Adrenal gland (tissue), 12 donors: Measurements from ENCODE around the gene DSTYK. TPM values are rescaled to one million over a fixed set of nuclear protein-coding genes. Genes with fewer than 3 reads are reported as not detected.
A peak's percentile ranks its signal among the peaks of the same experiment; 100 is the strongest.

Experiments
- DNase-seq, 7 donors: peaks; one replicate each; pipeline ENCODE4 v3.0.0-alpha.2; 2019 to 2020
- H3K27ac ChIP-seq, 5 donors: fragments of 200-600 bp; sonication (generic) in 4 of 5; 1 replicate in 3 of 5; 2 replicates in 2 of 5; pipeline versions ENCODE4 v1.5.1 to v1.8.0; 2016 to 2020; ENCODE audit warnings: mild to moderate bottlenecking in 1 of 5
- H3K27me3 ChIP-seq: fragments of 200-600 bp; 2 replicates; pipeline ENCODE4 v1.8.0; 2021
- H3K36me3 ChIP-seq, 2 donors: fragments of 200-600 bp; replicated peaks in 1 of 2; 1 replicate in 1 of 2; 2 replicates in 1 of 2; pipeline versions ENCODE4 v1.5.1 to v1.8.0; 2018 to 2022
- H3K4me1 ChIP-seq, 2 donors: fragments of 200-600 bp; replicated peaks in 1 of 2; 1 replicate in 1 of 2; 2 replicates in 1 of 2; pipeline versions ENCODE4 v1.5.1 to v1.8.0; 2018 to 2021
- H3K4me3 ChIP-seq, 4 donors: fragments of 200-600 bp; sonication (generic) in 3 of 4; one replicate each; pipeline ENCODE4 v1.5.1; 2016 to 2018
- H3K9me3 ChIP-seq, 3 donors: fragments of 200-600 bp; sonication (generic) in 1 of 3; replicated peaks in 1 of 3; 1 replicate in 2 of 3; 2 replicates in 1 of 3; pipeline versions ENCODE4 v1.5.1 to v1.8.0; 2016 to 2021
- POLR2A ChIP-seq, 2 donors: fragments of 450-650 bp; IDR thresholded peaks; one replicate each; pipeline ENCODE4 v1.6.1; 2017; ENCODE audit warnings: antibody characterized with exemption in 2 of 2, mild to moderate bottlenecking in 2 of 2, moderate library complexity in 1 of 2
- WGBS, 4 donors: extraction: QIAGEN DNeasy Blood & Tissue Kit in 2 of 4; methylation state at CpG; one replicate each; pipeline versions ENCODE4 v1.1.5 to v1.1.7; 2013 to 2017; 5-methylcytosine and 5-hydroxymethylcytosine counted together
- intact Hi-C, 2 donors: fragments of 100-400 bp; cut with DNase I; formaldehyde crosslinking; loops; one replicate each; pipeline versions ENCODE4 v1.14.1 to v1.15.0; 2022 to 2023
- polyA plus RNA-seq, 3 donors: library from polyadenylated mRNA; stranded (reverse); fragments of 200-250 nt in 2 of 3; fragments of 350-450 nt in 1 of 3; fragmentation: Illumina TruSeq in 1 of 3; extraction: RNeasy Lipid Tissue Mini Kit (QIAGEN cat#74804) in 1 of 3; gene quantifications; one replicate each; pipeline ENCODE4 v1.2.3, GENCODE V29; 2013 to 2014
- total RNA-seq, 9 donors: library from RNA; depleted of rRNA in 4 of 9; stranded (reverse); fragments of >200 nt in 4 of 9; fragments of 120-200 nt in 1 of 9; fragmentation: NEBNext Ultra II Directional in 1 of 9; extraction: Animal tissue kit (Norgen Biotek cat#: 25700) in 1 of 9; gene quantifications; one replicate each; pipeline versions ENCODE4 v1.1.0 to v1.2.4, GENCODE V29; 2013 to 2023
- TF ChIP-seq, protein P1 (sequence below), 6 experiments: fragments of 450-650 bp in 4 of 6; fragments of 200-600 bp in 2 of 6; sonication (generic) in 1 of 6; IDR thresholded peaks; 1 replicate in 5 of 6; 2 replicates in 1 of 6; pipeline versions ENCODE4 v1.5.1 to v1.8.0; 2016 to 2021; ENCODE audit warnings: antibody characterized with exemption in 6 of 6, mild to moderate bottlenecking in 2 of 6, moderate library complexity in 1 of 6
- donor health status: healthy with polysubstance abuse.
- donor health status: Bipolar disorder and iron deficiency.
- donor health status: DM: yes; HTN: yes; CAD: no.
- donor health status: DM: no; HTN: no; CAD: no.
- donor health status: DM: no; HTN: no; CAD: no.
- donor health status: DM: yes; HTN: yes; CAD: no.

The DSTYK gene
- total and polyA plus RNA-seq, 12 donors: 4.4 to 22.9 (median 16.1) TPM

DNA sequence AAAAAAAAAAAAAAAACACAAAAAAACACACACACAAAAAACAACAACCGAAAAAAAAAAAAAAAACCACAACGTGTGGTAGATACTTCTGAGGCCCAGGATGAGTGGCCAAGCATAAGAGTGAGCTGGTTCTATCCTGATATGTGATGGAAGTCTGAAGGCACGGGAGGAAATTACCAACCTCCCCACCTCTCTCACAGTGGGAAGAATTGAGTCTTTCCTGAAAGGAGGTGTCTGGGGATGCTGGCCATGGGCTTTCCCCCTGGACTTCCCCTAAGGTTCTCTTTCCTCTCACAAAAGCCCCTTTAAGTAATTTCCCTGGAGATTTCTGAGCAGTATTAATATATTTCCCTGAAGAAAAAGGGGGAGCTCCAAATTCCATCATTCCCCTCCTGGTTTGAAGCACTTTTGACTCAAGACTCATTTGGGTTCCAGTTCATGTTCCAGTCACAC, 21.5 kb upstream of the DSTYK start:
- no peaks in the 10 kb centered on the region for H3K27me3 ChIP-seq
- WGBS, 4 donors: 81 to 85% (median 84%) methylated on average over 3 of the region's 3 CpGs
- TF ChIP-seq, protein P1, sequence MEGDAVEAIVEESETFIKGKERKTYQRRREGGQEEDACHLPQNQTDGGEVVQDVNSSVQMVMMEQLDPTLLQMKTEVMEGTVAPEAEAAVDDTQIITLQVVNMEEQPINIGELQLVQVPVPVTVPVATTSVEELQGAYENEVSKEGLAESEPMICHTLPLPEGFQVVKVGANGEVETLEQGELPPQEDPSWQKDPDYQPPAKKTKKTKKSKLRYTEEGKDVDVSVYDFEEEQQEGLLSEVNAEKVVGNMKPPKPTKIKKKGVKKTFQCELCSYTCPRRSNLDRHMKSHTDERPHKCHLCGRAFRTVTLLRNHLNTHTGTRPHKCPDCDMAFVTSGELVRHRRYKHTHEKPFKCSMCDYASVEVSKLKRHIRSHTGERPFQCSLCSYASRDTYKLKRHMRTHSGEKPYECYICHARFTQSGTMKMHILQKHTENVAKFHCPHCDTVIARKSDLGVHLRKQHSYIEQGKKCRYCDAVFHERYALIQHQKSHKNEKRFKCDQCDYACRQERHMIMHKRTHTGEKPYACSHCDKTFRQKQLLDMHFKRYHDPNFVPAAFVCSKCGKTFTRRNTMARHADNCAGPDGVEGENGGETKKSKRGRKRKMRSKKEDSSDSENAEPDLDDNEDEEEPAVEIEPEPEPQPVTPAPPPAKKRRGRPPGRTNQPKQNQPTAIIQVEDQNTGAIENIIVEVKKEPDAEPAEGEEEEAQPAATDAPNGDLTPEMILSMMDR (IDR thresholded peaks at IDR 0.05): no peak
- no peak for TF ChIP-seq POLR2A (IDR thresholded peaks at IDR 0.05)
- no peak for DNase-seq
- H3K9me3 ChIP-seq: no peaks in the 10 kb centered on the region
- intact Hi-C loops: no loop called here
- H3K4me1 ChIP-seq: peaks cover 12 to 16% of the 10 kb centered on the region in 2 donors
- no peaks in the 10 kb centered on the region for H3K36me3 ChIP-seq
- H3K4me3 ChIP-seq: no peak overlapping the region
- no peak overlapping the region for H3K27ac ChIP-seq

DNA sequence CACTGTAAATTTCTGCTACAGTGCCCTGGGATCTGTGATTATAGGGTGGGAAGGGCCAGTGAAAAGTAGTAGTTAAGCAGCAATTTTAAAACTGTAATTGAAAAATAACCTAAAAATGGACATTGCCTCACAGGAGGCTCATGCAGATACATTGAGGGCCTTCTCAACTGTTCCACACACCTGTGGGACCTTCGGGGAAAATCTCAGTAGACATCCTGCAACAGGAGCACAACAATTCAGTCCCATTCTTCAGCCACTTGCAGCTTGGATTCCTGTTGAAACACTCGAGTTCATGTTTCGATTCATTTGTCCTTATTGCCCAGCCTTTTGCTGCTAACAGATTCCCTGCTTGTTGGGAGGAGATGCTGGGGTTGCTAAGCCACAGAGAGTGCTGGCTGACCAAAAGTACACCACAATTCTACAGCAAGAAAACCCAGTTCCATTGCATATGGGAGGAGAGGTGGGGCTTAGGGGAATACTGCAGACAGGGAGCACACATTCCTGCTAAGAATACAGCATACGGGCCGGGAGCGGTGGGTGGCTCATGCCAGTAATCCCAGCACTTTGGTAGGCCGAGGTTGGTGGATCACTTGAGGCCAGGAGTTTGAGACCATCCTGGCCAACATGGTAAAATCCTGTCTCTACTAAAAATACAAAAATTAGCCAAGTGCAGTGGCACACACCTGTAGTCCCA, 20.8 kb upstream of the DSTYK start:
- Histone ChIP-seq H3K27me3 (no peaks in the 10 kb centered on the region), H3K4me3 (no peak overlapping the region), H3K9me3 (no peaks in the 10 kb centered on the region), H3K27ac (no peak overlapping the region), H3K4me1 (peaks cover 13 to 18% of the 10 kb centered on the region in 2 donors), H3K36me3 (no peaks in the 10 kb centered on the region)
- intact Hi-C loops: no loop called here
- DNase-seq: peak in 1 of 7 donors; percentile 5
- TF ChIP-seq, protein P1 (IDR thresholded peaks at IDR 0.05): no peak
- TF ChIP-seq POLR2A (IDR thresholded peaks at IDR 0.05): no peak
- 83 to 94% (median 94%) methylated on average over 7 of the region's 7 CpGs for WGBS, 4 donors

DNA sequence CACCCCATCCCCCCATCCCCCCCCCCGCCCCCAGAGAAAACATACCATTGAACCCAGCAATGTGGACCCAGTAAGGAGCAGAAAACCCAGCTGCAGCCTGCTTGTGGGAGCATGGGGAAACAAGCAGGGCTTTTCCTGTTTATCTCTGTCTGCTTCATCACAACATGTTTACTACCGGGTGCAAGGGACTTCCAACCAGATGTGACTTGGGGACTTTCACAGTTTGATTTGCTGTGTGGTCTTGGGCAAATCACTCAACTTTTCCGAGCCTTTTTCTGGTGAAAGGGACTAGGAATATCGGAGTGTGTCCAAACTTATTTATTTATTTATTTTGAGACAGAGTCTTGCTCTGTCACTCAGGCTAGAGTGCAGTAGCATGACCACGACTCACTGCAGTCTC, 19.5 kb upstream of the DSTYK start:
- peak in 1 of 7 donors; percentile 5 for DNase-seq
- Histone ChIP-seq H3K4me3 (no peak overlapping the region), H3K9me3 (no peaks in the 10 kb centered on the region), H3K4me1 (peaks cover 20 to 22% of the 10 kb centered on the region in 2 donors), H3K27ac (no peak overlapping the region), H3K36me3 (no peaks in the 10 kb centered on the region), H3K27me3 (no peaks in the 10 kb centered on the region)
- 82 to 93% (median 88%) methylated on average over 5 of the region's 5 CpGs for WGBS, 4 donors
- TF ChIP-seq, protein P1 (IDR thresholded peaks at IDR 0.05): no peak
- no peak for TF ChIP-seq POLR2A (IDR thresholded peaks at IDR 0.05)
- intact Hi-C loops: no loop called here

DNA sequence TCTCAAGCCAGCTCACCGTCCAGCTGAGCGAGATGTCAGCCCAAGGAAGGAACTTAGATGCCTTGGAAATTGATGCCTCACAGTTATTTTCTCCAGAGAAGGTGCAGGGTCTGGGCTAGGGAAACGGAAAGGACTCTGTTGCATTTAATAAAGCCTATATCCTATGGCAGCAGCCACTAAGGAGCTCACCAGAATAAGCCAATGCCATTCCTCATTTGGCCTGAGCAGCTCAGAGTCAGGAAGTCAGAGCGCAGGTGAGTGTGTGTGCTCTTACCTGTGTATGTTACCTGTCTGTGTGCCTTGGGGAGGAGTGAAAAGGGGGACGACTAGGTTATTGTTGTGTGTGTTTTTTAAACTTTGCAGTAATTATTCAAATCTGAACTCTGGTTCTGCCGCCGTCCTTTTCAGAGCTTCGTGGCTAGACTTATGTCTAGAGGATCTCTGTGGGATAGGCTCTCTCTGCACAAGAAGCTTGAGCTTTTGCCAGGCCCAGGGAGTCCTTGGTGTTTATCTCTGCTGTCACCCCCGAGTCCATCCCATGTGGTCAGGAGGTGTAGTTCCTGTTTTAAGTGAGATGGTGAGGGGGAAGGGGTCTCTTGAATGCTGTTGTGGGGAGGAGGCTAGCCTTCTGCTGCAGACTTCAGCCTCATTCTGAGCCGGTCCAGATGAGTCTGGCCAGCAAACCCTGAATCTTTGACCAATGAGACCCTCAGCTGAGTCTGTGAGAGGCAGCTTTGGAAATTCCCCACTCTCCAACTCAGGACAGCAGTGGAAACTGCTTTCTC, 18.6 kb upstream of the DSTYK start:
- intact Hi-C loops: no loop called here
- DNase-seq: peak in 4 of 7 donors; percentile 44 to 69 (median 60)
- H3K4me1 ChIP-seq: peaks cover 20 to 22% of the 10 kb centered on the region in 2 donors
- H3K27ac ChIP-seq: peak overlapping the region in 2 of 5 donors; percentile 13 to 56
- H3K36me3 ChIP-seq: no peaks in the 10 kb centered on the region
- H3K4me3 ChIP-seq: peak overlapping the region in 1 of 4 donors; percentile 83
- TF ChIP-seq, protein P1 (IDR thresholded peaks at IDR 0.05): no peak
- no peak for TF ChIP-seq POLR2A (IDR thresholded peaks at IDR 0.05)
- H3K27me3 ChIP-seq: no peaks in the 10 kb centered on the region
- no peaks in the 10 kb centered on the region for H3K9me3 ChIP-seq
- 33 to 41% (median 36%) methylated on average over 9 to 10 of the region's 10 CpGs for WGBS, 4 donors
